HepG2 (cell line): ENCODE data around the gene TNK1. TPM values are rescaled to one million over a fixed set of nuclear protein-coding genes. Genes with fewer than 3 reads are reported as not detected.

Experiments
- ATAC-seq: fragments of 200-7000 bp; cut with Tn5 transposase; 3 replicates; pipeline ENCODE4 v1.9.1; 2020; ENCODE audit warnings: mild to moderate bottlenecking, moderate library complexity
- BruUV-seq: library from RNA; stranded (reverse); fragments of 400-500 nt; replicated peaks from 2 replicates; lab custom pipeline; 2021; lab: Mats Ljungman, UMichigan
- CTCF ChIA-PET: fragments of 300-600 bp; formaldehyde crosslinking; extraction: SDS; loops from one replicate; lab custom pipeline; 2021; ENCODE audit warnings: low total read pairs, inconsistent platforms, low intra/inter-chr PET ratio; lab: Yijun Ruan, JAX
- POLR2A ChIA-PET: fragments of 350-600 bp; sonication (Branson Sonifier 250); formaldehyde crosslinking; loops from one replicate; lab custom pipeline; 2020; ENCODE audit warnings: antibody characterized with exemption, inconsistent platforms; lab: Yijun Ruan, JAX
- DNase-seq: peaks from one replicate; pipeline ENCODE4 v3.0.0-alpha.2; 2015; ENCODE audit warnings: low spot score
- FAIRE-seq: peaks from 3 replicates; lab custom pipeline; 2011; peaks lifted over from hg19 to GRCh38; lab: Jason Lieb, UNC
- H2AFZ ChIP-seq: one replicate; pipeline ENCODE4 v1.6.1; 2011; ENCODE audit warnings: low read length, inconsistent platforms
- H3K27ac ChIP-seq: fragments of 300-600 bp; 3 replicates; pipeline ENCODE4 v1.8.0; 2011; ENCODE audit warnings: mixed run types, mild to moderate bottlenecking, mixed read lengths, low read length, inconsistent platforms; ENCODE audit not compliant: insufficient read depth; ENCODE audit errors: extremely low read length
- H3K27me3 ChIP-seq, 2 experiments: fragments of 200-600 bp in 1 of 2; 2 replicates in 1 of 2; 3 replicates in 1 of 2; pipeline versions ENCODE4 v1.6.0 to v1.8.0; 2011; ENCODE audit warnings: low read length in 2 of 2, mild to moderate bottlenecking in 2 of 2, moderate library complexity in 2 of 2, inconsistent platforms in 1 of 2; ENCODE audit not compliant: insufficient read depth in 2 of 2, control insufficient read depth in 1 of 2
- H3K36me3 ChIP-seq, 2 experiments: fragments of 200-600 bp in 1 of 2; replicated peaks in 1 of 2; 2 replicates in 1 of 2; 3 replicates in 1 of 2; pipeline versions ENCODE4 v1.5.1 to v1.8.0; 2011; ENCODE audit warnings: low read length in 2 of 2, inconsistent platforms in 1 of 2; ENCODE audit not compliant: insufficient read depth in 2 of 2, control insufficient read depth in 1 of 2
- H3K4me1 ChIP-seq: 2 replicates; pipeline ENCODE4 v1.5.1; 2012; ENCODE audit warnings: low read length, inconsistent platforms; ENCODE audit not compliant: insufficient read depth
- H3K4me2 ChIP-seq: 2 replicates; pipeline ENCODE4 v1.6.0; 2011; ENCODE audit warnings: low read depth, low read length, inconsistent platforms
- H3K4me3 ChIP-seq, 3 experiments: fragments of 200-600 bp in 1 of 3; sonication (generic), shearing (Covaris generic) in 1 of 3; replicated peaks in 1 of 3; 2 replicates each; pipeline ENCODE4 v1.5.1; 2011 to 2016; ENCODE audit warnings: low read length in 3 of 3, inconsistent platforms in 2 of 3, low read depth in 2 of 3, mild to moderate bottlenecking in 2 of 3, control low read depth in 1 of 3, mixed read lengths in 1 of 3; ENCODE audit not compliant: insufficient read depth in 1 of 3
- H3K79me2 ChIP-seq: one replicate; pipeline ENCODE4 v1.6.1; 2011; ENCODE audit warnings: low read length, inconsistent platforms; ENCODE audit not compliant: insufficient read depth
- H3K9ac ChIP-seq: 2 replicates; pipeline ENCODE4 v1.6.0; 2011; ENCODE audit warnings: mild to moderate bottlenecking, low read depth, low read length, inconsistent platforms; ENCODE audit not compliant: insufficient read depth
- H3K9me3 ChIP-seq: 2 replicates; pipeline ENCODE4 v1.5.1; 2012; ENCODE audit warnings: mild to moderate bottlenecking, low read length
- H4K20me1 ChIP-seq: 2 replicates; pipeline ENCODE4 v1.6.0; 2011; ENCODE audit warnings: inconsistent platforms, mild to moderate bottlenecking, low read length, moderate library complexity; ENCODE audit not compliant: insufficient read depth
- AGO2 ChIP-seq: fragments of 200-400 bp; formaldehyde crosslinking; optimal IDR thresholded peaks from 2 replicates; pipeline ENCODE3; 2017; ENCODE audit warnings: mild to moderate bottlenecking, low read depth, low read length, moderate library complexity
- HNRNPL ChIP-seq: fragments of 200-400 bp; formaldehyde crosslinking; IDR thresholded peaks from 2 replicates; pipeline ENCODE4 v1.6.1; 2017; ENCODE audit warnings: mild to moderate bottlenecking, low read depth, low read length
- U2AF1 ChIP-seq: fragments of 200-400 bp; formaldehyde crosslinking; optimal IDR thresholded peaks from 2 replicates; pipeline ENCODE3; 2017; ENCODE audit warnings: mild to moderate bottlenecking, low read depth, low read length
- ZNF687 ChIP-seq: sonication (generic); formaldehyde crosslinking; IDR thresholded peaks from 2 replicates; pipeline ENCODE4 v1.5.1; 2020; ENCODE audit warnings: mild to moderate bottlenecking, missing genetic modification reagents, moderate library complexity
- WGBS: methylation state at CpG from one replicate; pipeline ENCODE4 v1.1.6; 2017; ENCODE audit warnings: low lambda C conversion rate; 5-methylcytosine and 5-hydroxymethylcytosine counted together
- in situ Hi-C: cut with HindIII; loops from 2 replicates; pipeline ENCODE4 v1.10.0; 2017; ENCODE audit warnings: low pct_unique_long_range_greater_than_20kb; ENCODE audit not compliant: extremely low pct_ligation_motif_present
- intact Hi-C: fragments of 100-400 bp; cut with micrococcal nuclease; formaldehyde crosslinking; loops from one replicate; pipeline ENCODE4 v1.10.0; 2022; ENCODE audit not compliant: unreplicated experiment
- polyA plus RNA-seq, 8 experiments: library from polyadenylated mRNA; depleted of rRNA in 3 of 8; stranded (reverse) in 7 of 8; unstranded in 1 of 8; fragments of >200 nt; fragmentation: Illumina TruSeq in 4 of 8; extraction: Trizol in 4 of 8; gene quantifications; 2 replicates each; pipeline versions ENCODE4 v1.2.1 to v1.2.3, GENCODE V29; 2011 to 2016; ENCODE audit warnings: low read depth in 4 of 8, missing spikeins in 1 of 8, mixed read lengths in 1 of 8; ENCODE audit not compliant: insufficient read depth in 1 of 8
- total RNA-seq, 5 experiments: library from RNA; depleted of rRNA; stranded (reverse); fragments of >200 nt; fragmentation: Illumina TruSeq; extraction: Trizol; gene quantifications; 2 replicates each; pipeline ENCODE4 v1.2.3, GENCODE V29; 2016; ENCODE audit warnings: low read depth in 1 of 5

Gene TNK1
- total and polyA plus RNA-seq, 2 of the 13 experiments (the other 11 are each of a cell fraction or from before 2014, with no cell fraction given): 2.0 to 3.5 TPM

GRCh38 chr17:7410634-7411426 is 29.9 kb downstream of the TNK1 start:
- Histone ChIP-seq H3K4me2 (no peak overlapping the region), H3K79me2 (no peaks in the 10 kb centered on the region), H3K4me1 (peaks cover 3% of the 10 kb centered on the region), H3K27ac (no peak overlapping the region), H2AFZ (no peak overlapping the region), H3K9ac (no peak overlapping the region), H4K20me1 (no peaks in the 10 kb centered on the region), H3K36me3 (0 out of 5 replicates have a peak, but pooled peaks cover 0 to 2% of the 10 kb centered on the region in 2 experiments), H3K4me3 (no peak overlapping the region), H3K9me3 (no peaks in the 10 kb centered on the region), H3K27me3 (no peaks in the 10 kb centered on the region)
- ChIA-PET CTCF (no interaction called here), POLR2A (no interaction called here)
- FAIRE-seq (no peak), DNase-seq (no peak), ATAC-seq (no peak)
- 91% methylated on average over 25 of the region's 25 CpGs for WGBS
- 0 out of 2 replicates have a peak, but pooled peaks have one; percentile 15 for TF ChIP-seq ZNF687 (CRISPR knock-in tag)
- TF ChIP-seq AGO2: peak; percentile 67
- TF ChIP-seq U2AF1: no peak
- TF ChIP-seq HNRNPL: 0 out of 2 replicates have a peak, but pooled peaks have one; percentile 18
- intact Hi-C loops (no loop called here), in situ Hi-C loops (no loop called here)
- no TSS peak for BruUV-seq
